Spinal cord (tissue), 10 donors: ENCODE measurements around the gene CEP41. TPM values are rescaled to one million over a fixed set of nuclear protein-coding genes. Genes with fewer than 3 reads are reported as not detected.

Experiments
- DNase-seq, 6 donors: peaks; one replicate each; pipeline versions ENCODE4 v3.0.0 to v3.0.0-alpha.2; 2013 to 2015; ENCODE audit warnings: low spot score in 6 of 6, low read depth in 4 of 6
- H3K27ac ChIP-seq: one replicate; pipeline ENCODE4 v1.5.1; 2013; ENCODE audit warnings: low read depth, low read length, control low read depth
- H3K27me3 ChIP-seq: one replicate; pipeline ENCODE4 v1.6.1; 2013; ENCODE audit warnings: low read length; ENCODE audit not compliant: control insufficient read depth, insufficient read depth
- H3K36me3 ChIP-seq: one replicate; pipeline ENCODE4 v1.6.1; 2013; ENCODE audit warnings: low read length; ENCODE audit not compliant: control insufficient read depth, insufficient read depth
- H3K4me1 ChIP-seq: one replicate; pipeline ENCODE4 v1.6.1; 2013; ENCODE audit warnings: low read length; ENCODE audit not compliant: control insufficient read depth, insufficient read depth
- H3K4me3 ChIP-seq: one replicate; pipeline ENCODE4 v1.5.1; 2013; ENCODE audit warnings: low read depth, low read length, control low read depth
- H3K9me3 ChIP-seq: one replicate; pipeline ENCODE4 v1.6.1; 2013; ENCODE audit warnings: low read length; ENCODE audit not compliant: control insufficient read depth, insufficient read depth
- WGBS: methylation state at CpG from one replicate; pipeline ENCODE4 v1.1.5; 2013; ENCODE audit warnings: missing lambda C conversion rate; ENCODE audit not compliant: insufficient coverage; 5-methylcytosine and 5-hydroxymethylcytosine counted together
- long read RNA-seq, 4 donors: transcript quantifications; one replicate each; lab custom pipeline, GENCODE V29; 2026
- polyA plus RNA-seq, 2 donors: library from polyadenylated mRNA; unstranded; fragments of 120-200 nt; gene quantifications; one replicate each; pipeline ENCODE4 v1.2.1, GENCODE V29; 2013; ENCODE audit not compliant: insufficient read length in 2 of 2
- total RNA-seq, 2 donors: library from RNA; depleted of rRNA in 1 of 2; stranded (reverse); fragments of 120-200 nt in 1 of 2; fragments of >200 nt in 1 of 2; gene quantifications; one replicate each; pipeline versions ENCODE4 v1.2.3 to v1.2.4, GENCODE V29; 2013 to 2014
- donor health status: healthy.

Gene CEP41, protein sequence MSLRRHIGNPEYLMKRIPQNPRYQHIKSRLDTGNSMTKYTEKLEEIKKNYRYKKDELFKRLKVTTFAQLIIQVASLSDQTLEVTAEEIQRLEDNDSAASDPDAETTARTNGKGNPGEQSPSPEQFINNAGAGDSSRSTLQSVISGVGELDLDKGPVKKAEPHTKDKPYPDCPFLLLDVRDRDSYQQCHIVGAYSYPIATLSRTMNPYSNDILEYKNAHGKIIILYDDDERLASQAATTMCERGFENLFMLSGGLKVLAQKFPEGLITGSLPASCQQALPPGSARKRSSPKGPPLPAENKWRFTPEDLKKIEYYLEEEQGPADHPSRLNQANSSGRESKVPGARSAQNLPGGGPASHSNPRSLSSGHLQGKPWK
- total RNA-seq: 10 to 100 TPM; 12.5 to 17.5 TPM
- polyA plus RNA-seq: 10 to 100 TPM; 21.9 to 27.9 TPM
- long read RNA-seq, donor 1, full-length matches to known transcripts: 12 of 12 reads
- long read RNA-seq, donor 1, partial matches to known transcripts: 0 of 12 reads
- long read RNA-seq, donor 1, other reads (novel, unspliced or antisense): 0 of 12 reads
- long read RNA-seq, donor 2, full-length matches to known transcripts: 3 of 3 reads
- long read RNA-seq, donor 2, partial matches to known transcripts: 0 of 3 reads
- long read RNA-seq, donor 2, other reads (novel, unspliced or antisense): 0 of 3 reads
- long read RNA-seq, donor 3: 0 reads
- long read RNA-seq, donor 4, full-length matches to known transcripts: 11 of 11 reads
- long read RNA-seq, donor 4, partial matches to known transcripts: 0 of 11 reads
- long read RNA-seq, donor 4, other reads (novel, unspliced or antisense): 0 of 11 reads

GRCh38 chr7:130440527-130441365 lies at the start of gene CEP41:
TSS of gene CEP41 (minus strand) at chr7:130441016. CDS start at chr7:130440966, 50 bp downstream.
- 1% methylated on average over 51 of the region's 61 CpGs for WGBS
- peak; percentile 97 to 100 (median 98) for DNase-seq
- no peaks in the 10 kb centered on the region for H3K36me3 ChIP-seq
- H3K4me3 ChIP-seq: peak within 1 kb of the TSS; percentile 91
- no peaks in the 10 kb centered on the region for H3K9me3 ChIP-seq
- H3K27ac ChIP-seq: peak within 1 kb of the TSS; percentile 98
- H3K27me3 ChIP-seq: no peaks in the 10 kb centered on the region
- peaks cover 25% of the 10 kb centered on the region for H3K4me1 ChIP-seq

GRCh38 chr7:130490311-130490791 lies 49.5 kb upstream of the CEP41 start:
- Histone ChIP-seq H3K4me3 (peak overlapping the region; percentile 59), H3K36me3 (peaks cover 13% of the 10 kb centered on the region), H3K27me3 (no peaks in the 10 kb centered on the region), H3K4me1 (peaks cover 31% of the 10 kb centered on the region), H3K27ac (peak overlapping the region; percentile 95), H3K9me3 (no peaks in the 10 kb centered on the region)
- WGBS: 30% methylated on average over 19 of the region's 21 CpGs
- DNase-seq: peak in 2 of 6 donors; percentile 74 to 85

DNA sequence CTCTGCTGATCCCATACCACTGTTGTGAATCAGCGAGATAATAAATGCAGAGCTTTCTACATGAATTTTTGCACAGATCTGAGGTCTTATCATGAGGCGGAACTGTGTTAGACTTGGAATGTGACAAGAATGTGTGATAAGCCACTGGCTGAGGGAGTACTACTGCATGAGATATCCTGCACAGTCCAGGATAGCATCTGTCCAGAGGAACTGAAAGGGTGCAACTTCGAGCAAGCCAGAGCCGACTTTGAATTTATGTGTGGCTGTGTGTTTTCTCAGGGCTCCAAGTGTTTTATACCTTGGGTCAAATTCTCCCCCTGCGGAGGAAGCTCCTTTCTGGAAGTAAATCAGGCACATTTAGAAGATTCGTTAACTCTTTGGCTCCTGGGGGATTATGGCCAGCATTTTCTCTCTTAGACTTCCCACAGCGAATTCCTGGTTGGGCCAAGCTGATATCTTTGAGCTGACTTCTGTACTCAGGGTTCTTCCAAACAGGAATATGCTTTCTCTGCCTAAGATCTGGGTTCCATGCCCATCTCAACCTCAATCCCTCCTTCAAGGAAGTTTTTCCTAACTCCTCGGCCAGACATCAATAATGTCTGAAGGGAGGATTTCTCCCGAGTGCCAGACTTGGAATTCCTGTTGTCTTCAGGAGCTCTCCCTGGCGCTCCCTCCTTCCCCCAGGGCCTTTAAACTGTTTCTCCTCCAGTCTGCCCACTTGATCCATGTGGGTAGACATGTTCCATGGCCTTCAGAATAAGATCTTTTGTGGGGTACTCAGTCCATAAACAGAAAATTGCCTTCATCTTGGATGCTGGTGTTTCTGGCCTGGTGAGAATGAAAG lies 48.5 kb upstream of the CEP41 start:
- peaks cover 11% of the 10 kb centered on the region for H3K36me3 ChIP-seq
- DNase-seq: peak in 2 of 6 donors; percentile 63 to 72
- H3K9me3 ChIP-seq: no peaks in the 10 kb centered on the region
- H3K4me1 ChIP-seq: peaks cover 31% of the 10 kb centered on the region
- H3K27ac ChIP-seq: peak overlapping the region; percentile 95
- no peak overlapping the region for H3K4me3 ChIP-seq
- H3K27me3 ChIP-seq: no peaks in the 10 kb centered on the region
- 46% methylated on average over 7 of the region's 10 CpGs for WGBS

GRCh38 chr7:130488392-130489139 lies 47.8 kb upstream of the CEP41 start:
- peak in 2 of 6 donors; percentile 20 to 61 for DNase-seq
- H3K27ac ChIP-seq: peak overlapping the region; percentile 95

GRCh38 chr7:130486954-130487436 lies 46.2 kb upstream of the CEP41 start:
- Histone ChIP-seq H3K27ac (peak overlapping the region; percentile 95), H3K27me3 (no peaks in the 10 kb centered on the region), H3K36me3 (peaks cover 6% of the 10 kb centered on the region), H3K4me1 (peaks cover 31% of the 10 kb centered on the region), H3K4me3 (peak overlapping the region; percentile 72), H3K9me3 (no peaks in the 10 kb centered on the region)
- peak in 2 of 6 donors; percentile 24 to 61 for DNase-seq
- WGBS: 11% methylated on average over 4 of the region's 6 CpGs

More at GRCh38 chr7:130488392-130489139, 47.8 kb upstream of the CEP41 start:
- WGBS: 0% methylated on average over 1 of the region's 7 CpGs
- H3K36me3 ChIP-seq: peaks cover 11% of the 10 kb centered on the region
- H3K4me3 ChIP-seq: no peak overlapping the region
- H3K27me3 ChIP-seq: no peaks in the 10 kb centered on the region
- no peaks in the 10 kb centered on the region for H3K9me3 ChIP-seq
- H3K4me1 ChIP-seq: peaks cover 31% of the 10 kb centered on the region

DNA sequence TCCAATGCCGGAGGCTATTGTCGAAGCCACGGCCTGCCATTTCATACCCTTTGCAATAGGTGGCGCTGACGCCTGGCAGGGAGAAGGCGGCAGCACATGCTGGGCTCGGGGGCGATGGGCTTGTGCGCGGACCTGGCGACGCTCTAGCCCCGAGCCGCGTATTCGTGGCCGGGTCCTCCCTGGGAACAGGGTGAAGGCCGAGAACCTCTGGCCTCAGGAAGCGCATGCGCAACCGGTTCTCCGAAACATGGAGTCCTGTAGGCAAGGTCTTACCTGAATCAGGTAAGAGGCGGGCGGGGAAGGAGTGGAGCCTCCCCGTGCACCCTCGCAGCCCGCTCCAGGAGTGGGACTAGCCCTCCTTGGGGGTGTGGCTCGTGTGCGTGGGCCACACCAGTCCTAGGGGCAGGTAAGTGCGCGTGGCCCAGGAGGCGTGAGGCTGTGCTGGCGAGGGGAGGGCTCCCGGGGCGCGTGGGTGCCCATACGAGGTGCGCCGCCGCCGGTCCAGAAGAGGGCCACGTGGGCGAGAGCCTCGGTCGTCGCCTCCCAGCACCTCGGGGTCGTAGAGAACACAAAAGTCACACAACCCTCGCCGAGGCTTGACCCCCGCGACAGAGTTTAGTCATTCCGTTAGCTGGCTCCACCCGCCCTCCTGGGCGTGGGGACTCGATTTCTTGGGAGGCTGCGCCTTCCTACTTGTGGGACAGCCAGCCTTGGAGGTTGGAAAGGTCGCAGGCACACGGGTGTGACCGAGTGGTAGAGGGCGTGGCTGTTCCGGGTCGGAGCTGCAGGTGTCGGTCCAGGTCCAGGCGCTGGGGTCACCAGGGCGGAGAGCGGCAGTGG lies 45.5 kb upstream of the CEP41 start:
- Histone ChIP-seq H3K9me3 (no peaks in the 10 kb centered on the region), H3K4me1 (peaks cover 26% of the 10 kb centered on the region), H3K4me3 (peak overlapping the region; percentile 72), H3K27me3 (no peaks in the 10 kb centered on the region), H3K27ac (peak overlapping the region; percentile 95), H3K36me3 (peaks cover 2% of the 10 kb centered on the region)
- peak in 2 of 6 donors; percentile 80 to 91 for DNase-seq
- 6% methylated on average over 67 of the region's 67 CpGs for WGBS

DNA sequence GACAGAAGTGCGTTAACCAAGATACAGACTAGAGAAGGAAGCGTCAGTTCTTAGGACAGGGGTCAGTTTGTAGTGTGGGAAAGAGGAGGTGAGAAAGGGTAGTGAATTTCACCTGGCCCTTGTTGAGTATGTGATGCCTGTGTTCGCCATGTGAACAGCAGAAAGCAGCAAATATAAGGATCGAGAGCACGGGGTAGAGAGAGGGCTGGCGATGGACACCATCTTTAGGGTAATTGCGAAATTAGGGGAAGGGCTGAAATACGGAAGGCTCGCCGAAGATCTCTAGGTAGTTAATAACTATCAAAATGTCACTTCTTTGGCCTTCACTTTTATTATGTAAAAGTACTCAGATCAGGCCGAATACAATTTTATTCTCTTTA lies 44.9 kb upstream of the CEP41 start:
- Histone ChIP-seq H3K27ac (peak overlapping the region; percentile 95), H3K9me3 (no peaks in the 10 kb centered on the region), H3K4me1 (peaks cover 24% of the 10 kb centered on the region), H3K36me3 (no peaks in the 10 kb centered on the region), H3K27me3 (no peaks in the 10 kb centered on the region), H3K4me3 (peak overlapping the region; percentile 72)
- no peak for DNase-seq
- 99% methylated on average over 6 of the region's 11 CpGs for WGBS
